Thoracic aorta (tissue), 2 donors: ENCODE results near the gene PPP1R36. TPM values are rescaled to one million over a fixed set of nuclear protein-coding genes. Genes with fewer than 3 reads are reported as not detected.

Source experiments
- ATAC-seq: fragments of 150-250 bp; one replicate; pipeline ENCODE4 v1.8.0; 2017; ENCODE audit warnings: low read depth; ENCODE audit not compliant: insufficient number of reproducible peaks, low FRiP score
- DNase-seq: peaks from one replicate; pipeline ENCODE4 v3.0.0-alpha.2; 2020; ENCODE audit warnings: low spot score
- H3K27ac ChIP-seq, 2 donors: fragments of 200-600 bp; sonication (generic); 1 replicate in 1 of 2; 2 replicates in 1 of 2; pipeline ENCODE4 v1.5.1; 2016; ENCODE audit warnings: mild to moderate bottlenecking in 2 of 2, moderate library complexity in 2 of 2
- H3K27me3 ChIP-seq: fragments of 200-600 bp; sonication (generic); replicated peaks from 2 replicates; pipeline ENCODE4 v1.6.0; 2016; ENCODE audit warnings: mild to moderate bottlenecking; ENCODE audit not compliant: insufficient read depth
- H3K36me3 ChIP-seq: fragments of 200-600 bp; sonication (generic); one replicate; pipeline ENCODE4 v1.5.1; 2016
- H3K4me1 ChIP-seq, 2 donors: fragments of 200-600 bp; sonication (generic); 1 replicate in 1 of 2; 2 replicates in 1 of 2; pipeline versions ENCODE4 v1.5.1 to v1.6.0; 2016; ENCODE audit warnings: low read depth in 2 of 2, mild to moderate bottlenecking in 1 of 2; ENCODE audit not compliant: control insufficient read depth in 1 of 2
- H3K4me3 ChIP-seq: fragments of 200-600 bp; sonication (generic); 2 replicates; pipeline ENCODE4 v1.5.1; 2016; ENCODE audit warnings: mild to moderate bottlenecking
- H3K9me3 ChIP-seq: fragments of 200-600 bp; sonication (generic); 2 replicates; pipeline ENCODE4 v1.5.1; 2016
- total RNA-seq, 2 donors: library from RNA; depleted of rRNA; stranded (reverse); fragments of >200 nt; gene quantifications; one replicate each; pipeline versions ENCODE4 v1.1.0 to v1.2.3, GENCODE V29; 2016
- TF ChIP-seq, protein P1 (sequence below): fragments of 200-600 bp; sonication (generic); IDR thresholded peaks from one replicate; pipeline ENCODE4 v1.5.1; 2019; ENCODE audit warnings: antibody characterized with exemption

Gene PPP1R36
- total RNA-seq, 2 donors from 2014 or later, result not detected

DNA sequence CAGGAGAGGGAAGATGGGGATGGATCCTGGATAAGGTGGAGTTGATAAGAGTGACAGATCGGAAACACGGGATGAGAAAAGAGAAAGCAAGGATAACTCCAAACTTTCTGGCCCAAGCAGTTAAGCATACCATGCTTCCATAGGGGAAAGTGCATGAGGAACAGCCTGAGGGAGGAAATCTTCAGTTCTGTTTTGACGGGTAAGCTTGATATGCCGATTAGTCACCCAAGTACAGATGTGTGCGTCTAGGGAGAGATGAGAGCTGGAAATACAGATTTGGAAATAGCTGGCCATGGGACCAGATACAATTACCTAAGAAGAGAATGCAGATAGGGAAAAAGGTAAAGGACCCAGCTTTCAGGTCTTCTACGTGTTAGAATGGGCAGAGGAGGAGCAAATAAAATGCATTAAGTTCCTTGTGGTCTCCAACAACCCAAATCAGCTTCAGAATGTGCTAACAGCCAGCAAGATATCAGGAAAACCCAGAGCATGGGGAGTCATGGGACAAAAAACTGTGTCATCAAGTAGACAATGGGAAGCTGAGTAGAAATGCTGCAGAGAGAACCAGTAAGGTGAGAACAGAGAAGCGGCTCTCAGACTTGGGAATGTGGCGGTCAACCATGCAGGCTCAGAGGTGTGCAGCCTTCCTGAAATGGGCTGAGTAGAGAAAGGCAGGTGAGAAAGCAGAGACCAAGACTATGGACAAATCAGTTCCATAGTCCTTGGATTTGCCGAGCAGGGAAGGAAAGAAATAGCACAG lies 56.3 kb downstream of the PPP1R36 start:
- ATAC-seq, result no peak

DNA sequence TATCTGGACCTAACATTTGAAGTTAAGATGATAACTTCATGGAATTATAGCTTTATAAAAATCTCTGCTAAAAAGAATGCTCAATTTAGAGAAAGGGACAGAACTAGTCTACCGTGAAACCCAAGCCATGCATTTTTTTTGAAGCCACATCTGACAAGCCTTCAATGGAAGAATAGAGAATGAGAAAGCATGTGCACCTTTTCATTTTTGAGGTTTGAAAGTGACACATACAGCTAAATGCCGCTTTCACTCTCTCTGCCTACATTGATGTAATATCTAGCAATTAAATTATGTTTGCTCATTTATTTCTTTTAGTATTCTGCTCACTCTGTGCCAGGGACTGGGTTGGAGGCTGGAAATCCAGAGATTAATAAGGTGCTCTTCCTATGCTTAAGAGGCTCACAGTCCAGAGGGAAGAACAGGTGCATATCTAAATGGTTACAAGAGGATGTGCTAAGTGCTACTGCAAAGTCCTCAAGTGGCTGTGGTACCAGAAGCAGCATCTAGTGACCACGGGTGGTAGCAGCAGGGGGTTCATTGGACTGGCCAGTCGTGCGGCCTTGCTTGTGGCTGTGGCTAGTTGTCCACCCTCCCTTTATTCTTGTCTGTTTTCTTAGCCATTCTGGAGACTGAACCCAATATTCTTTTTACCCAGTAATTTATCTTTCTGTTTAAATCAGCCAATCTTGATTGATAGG lies 60.4 kb downstream of the PPP1R36 start:
- TF ChIP-seq, protein P1, sequence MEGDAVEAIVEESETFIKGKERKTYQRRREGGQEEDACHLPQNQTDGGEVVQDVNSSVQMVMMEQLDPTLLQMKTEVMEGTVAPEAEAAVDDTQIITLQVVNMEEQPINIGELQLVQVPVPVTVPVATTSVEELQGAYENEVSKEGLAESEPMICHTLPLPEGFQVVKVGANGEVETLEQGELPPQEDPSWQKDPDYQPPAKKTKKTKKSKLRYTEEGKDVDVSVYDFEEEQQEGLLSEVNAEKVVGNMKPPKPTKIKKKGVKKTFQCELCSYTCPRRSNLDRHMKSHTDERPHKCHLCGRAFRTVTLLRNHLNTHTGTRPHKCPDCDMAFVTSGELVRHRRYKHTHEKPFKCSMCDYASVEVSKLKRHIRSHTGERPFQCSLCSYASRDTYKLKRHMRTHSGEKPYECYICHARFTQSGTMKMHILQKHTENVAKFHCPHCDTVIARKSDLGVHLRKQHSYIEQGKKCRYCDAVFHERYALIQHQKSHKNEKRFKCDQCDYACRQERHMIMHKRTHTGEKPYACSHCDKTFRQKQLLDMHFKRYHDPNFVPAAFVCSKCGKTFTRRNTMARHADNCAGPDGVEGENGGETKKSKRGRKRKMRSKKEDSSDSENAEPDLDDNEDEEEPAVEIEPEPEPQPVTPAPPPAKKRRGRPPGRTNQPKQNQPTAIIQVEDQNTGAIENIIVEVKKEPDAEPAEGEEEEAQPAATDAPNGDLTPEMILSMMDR, result no peak
- no peaks in the 10 kb centered on the region for H3K9me3 ChIP-seq
- no peak overlapping the region for H3K27ac ChIP-seq
- no peaks in the 10 kb centered on the region for H3K36me3 ChIP-seq
- ATAC-seq, result no peak
- DNase-seq, result no peak
- H3K4me3 ChIP-seq, result no peak overlapping the region
- H3K27me3 ChIP-seq, result no peaks in the 10 kb centered on the region
- H3K4me1 ChIP-seq, result peaks cover 0 to 16% of the 10 kb centered on the region in 2 donors

More for the DNA sequence above, 56.3 kb downstream of the PPP1R36 start:
- DNase-seq, result no peak
- Histone ChIP-seq H3K9me3 (no peaks in the 10 kb centered on the region), H3K27me3 (no peaks in the 10 kb centered on the region), H3K4me3 (no peak overlapping the region), H3K36me3 (no peaks in the 10 kb centered on the region), H3K4me1 (peaks cover 0 to 6% of the 10 kb centered on the region in 2 donors), H3K27ac (no peak overlapping the region)
- TF ChIP-seq, protein P1, result no peak

DNA sequence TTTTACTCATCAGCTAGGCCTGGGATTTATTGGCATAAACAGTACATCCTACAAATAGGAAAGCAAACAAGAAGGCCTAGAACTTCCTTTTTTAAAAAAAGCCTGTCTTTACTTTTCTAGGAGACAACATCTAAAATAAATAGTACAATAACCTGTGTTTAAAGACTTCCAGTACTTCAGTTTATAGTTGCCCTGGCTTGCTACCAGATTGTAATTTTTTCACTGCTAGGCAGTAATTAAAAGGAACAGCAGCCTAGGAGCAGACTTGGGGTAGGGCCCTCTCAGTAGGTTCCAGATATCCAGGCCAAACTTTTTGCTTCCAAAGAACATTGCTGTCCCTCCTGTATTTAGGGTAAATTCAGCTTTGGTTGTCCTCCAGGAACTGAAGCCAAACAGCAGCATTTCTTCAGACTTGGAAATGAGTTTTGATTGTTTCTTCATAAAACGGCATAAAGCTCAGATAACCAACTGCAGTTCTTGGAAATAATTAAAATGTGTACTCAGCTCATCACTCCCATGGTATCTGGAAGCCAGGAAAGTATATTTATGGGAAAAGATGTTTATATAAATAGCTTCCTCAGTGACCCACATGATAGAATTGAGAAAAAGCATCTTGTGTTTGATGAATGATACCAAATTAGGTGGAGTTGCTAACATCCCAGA lies 61.7 kb downstream of the PPP1R36 start:
- TF ChIP-seq, protein P1, result no peak
- ATAC-seq, result no peak
- no peaks in the 10 kb centered on the region for H3K27me3 ChIP-seq
- H3K27ac ChIP-seq, result peak overlapping the region; percentile 44 to 55
- H3K4me1 ChIP-seq, result peaks cover 0 to 16% of the 10 kb centered on the region in 2 donors
- H3K9me3 ChIP-seq, result no peaks in the 10 kb centered on the region
- no peak for DNase-seq
- no peaks in the 10 kb centered on the region for H3K36me3 ChIP-seq
- no peak overlapping the region for H3K4me3 ChIP-seq

DNA sequence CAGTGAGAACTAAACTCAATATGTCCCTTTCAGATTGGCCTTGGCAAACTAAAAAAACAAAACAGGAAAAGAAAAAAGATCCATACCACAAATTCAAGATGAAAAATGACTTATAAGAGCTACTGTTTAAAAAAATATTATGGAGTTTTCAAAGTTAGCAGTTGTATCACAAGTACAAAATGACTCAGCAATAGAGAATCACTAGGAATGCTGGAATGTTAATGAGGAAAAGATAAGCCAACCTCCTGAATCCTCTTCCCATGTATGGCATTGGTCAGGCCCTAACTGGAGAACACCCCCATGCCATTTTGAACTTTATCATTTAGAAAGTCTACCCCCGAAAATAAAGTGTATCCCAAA lies 62.2 kb downstream of the PPP1R36 start:
- TF ChIP-seq, protein P1, result no peak
- ATAC-seq, result no peak
- H3K9me3 ChIP-seq, result no peaks in the 10 kb centered on the region

More for the DNA sequence above, 62.2 kb downstream of the PPP1R36 start:
- no peaks in the 10 kb centered on the region for H3K27me3 ChIP-seq
- H3K4me3 ChIP-seq, result no peak overlapping the region
- no peaks in the 10 kb centered on the region for H3K36me3 ChIP-seq
- DNase-seq, result no peak
- H3K4me1 ChIP-seq, result peaks cover 0 to 16% of the 10 kb centered on the region in 2 donors
- peak overlapping the region; percentile 44 to 55 for H3K27ac ChIP-seq
